T-helper 22 cell (primary cell): ENCODE measurements around the gene XIST.
A peak's percentile ranks its signal among the peaks of the same experiment; 100 is the strongest.
"Not testable (repeated sequence)": the region's sequence is repeated elsewhere in the genome, so short reads cannot be mapped to it uniquely, and the experiment has no call there.

Source experiments
- DNase-seq: peaks from one replicate; pipeline ENCODE4 v3.0.0-alpha.2; 2020; ENCODE audit warnings: low read depth

The XIST gene

GRCh38 chrX:73852467-73852866 lies at the start of gene XIST:
Gene XIST, minus strand, starts transcription at chrX:73852714.
- peak; percentile 58 for DNase-seq

GRCh38 chrX:73898315-73898714 lies 45.8 kb upstream of the XIST start:
- not testable (repeated sequence) for DNase-seq

GRCh38 chrX:73892515-73893090 lies 40.1 kb upstream of the XIST start:
- DNase-seq: peak; percentile 22

GRCh38 chrX:73882260-73882659 lies 29.7 kb upstream of the XIST start:
- not testable (repeated sequence) for DNase-seq

GRCh38 chrX:73877687-73878086 lies 25.2 kb upstream of the XIST start:
- no peak for DNase-seq

- no peak for DNase-seq
Observed at GRCh38 chrX:73876911-73877310, 24.4 kb upstream of the XIST start.

- no peak for DNase-seq
Observed at GRCh38 chrX:73868916-73869315, 16.4 kb upstream of the XIST start.

- DNase-seq: no peak
Observed at GRCh38 chrX:73867144-73867543, 14.6 kb upstream of the XIST start.

- no peak for DNase-seq
Observed at GRCh38 chrX:73863852-73864251, 11.3 kb upstream of the XIST start.

GRCh38 chrX:73863268-73863667 lies 10.8 kb upstream of the XIST start:
- no peak for DNase-seq

GRCh38 chrX:73859622-73860021 lies 7.1 kb upstream of the XIST start:
- DNase-seq: no peak

- peak; percentile 31 for DNase-seq
Observed at GRCh38 chrX:73855546-73855945, 3.0 kb upstream of the XIST start.

GRCh38 chrX:73852022-73852421 lies 492 bp downstream of the XIST start:
- DNase-seq: no peak

- DNase-seq: peak; percentile 71
Observed at GRCh38 chrX:73851014-73852009, 1.2 kb downstream of the XIST start.

GRCh38 chrX:73850124-73851013 lies 2.1 kb downstream of the XIST start:
- peak; percentile 5 for DNase-seq

- no peak for DNase-seq
Observed at GRCh38 chrX:73849073-73849472, 3.4 kb downstream of the XIST start.

GRCh38 chrX:73847991-73848390 lies 4.5 kb downstream of the XIST start:
- no peak for DNase-seq

- no peak for DNase-seq
Observed at GRCh38 chrX:73847100-73847499, 5.4 kb downstream of the XIST start.

- DNase-seq: no peak
Observed at GRCh38 chrX:73842541-73843234, 9.8 kb downstream of the XIST start.

- DNase-seq: no peak
Observed at GRCh38 chrX:73841337-73841736, 11.2 kb downstream of the XIST start.

GRCh38 chrX:73840120-73840924 lies 12.2 kb downstream of the XIST start:
- no peak for DNase-seq
